ENCODE measurements around the gene DPH2.

GRCh38 chr1:43956234-43956633, 13.6 kb upstream of the DPH2 start:
- TF ChIP-seq POLR2AphosphoS5 (IDR thresholded peaks at IDR 0.05) (no peak), POLR2A (IDR thresholded peaks at IDR 0.05) (no peak), CTCF (IDR thresholded peaks at IDR 0.05) (no peak)

All from prostate gland (tissue), 2 donors.